K562 (cell line): ENCODE data around the gene PAAF1. TPM values are rescaled to one million over a fixed set of nuclear protein-coding genes. Genes with fewer than 3 reads are reported as not detected.

Experiments used
- ARID1B ChIP-seq: fragments of 450-650 bp; IDR thresholded peaks from 2 replicates; pipeline ENCODE4 v1.6.1; 2016; ENCODE audit warnings: antibody characterized with exemption, mild to moderate bottlenecking, inconsistent platforms
- ATF1 ChIP-seq, 2 experiments: fragments of 450-650 bp in 1 of 2; IDR thresholded peaks; 2 replicates each; pipeline ENCODE4 v1.6.1; 2016; ENCODE audit warnings: missing compliant biosample characterization in 1 of 2, missing genetic modification characterization in 1 of 2
- BCOR ChIP-seq: fragments of 450-650 bp; IDR thresholded peaks from 2 replicates; pipeline ENCODE4 v1.6.1; 2016
- CBX1 ChIP-seq: sonication (generic); IDR thresholded peaks from 2 replicates; pipeline ENCODE4 v1.6.1; 2016; ENCODE audit warnings: antibody characterized with exemption, low read depth, mild to moderate bottlenecking
- CCNT2 ChIP-seq: IDR thresholded peaks from 2 replicates; pipeline ENCODE4 v1.6.1; 2011; ENCODE audit warnings: borderline replicate concordance, low read depth, mild to moderate bottlenecking, moderate library complexity, mixed read lengths, low read length; ENCODE audit not compliant: insufficient read length; ENCODE audit errors: extremely low read depth
- FOSL1 ChIP-seq: fragments of 200-800 bp; sonication (Bioruptor generic); conservative IDR thresholded peaks from 2 replicates; pipeline ENCODE4 v1.6.1; 2016; ENCODE audit warnings: missing genetic modification characterization, missing compliant biosample characterization
- FOXK2 ChIP-seq, 2 experiments: fragments of 450-650 bp; IDR thresholded peaks in 1 of 2; conservative IDR thresholded peaks in 1 of 2; 2 replicates each; pipeline ENCODE4 v1.6.1; 2016; ENCODE audit warnings: low read depth in 2 of 2, mild to moderate bottlenecking in 1 of 2
- JUN ChIP-seq, 2 experiments: sonication (generic) in 1 of 2; formaldehyde crosslinking in 1 of 2; IDR thresholded peaks; 2 replicates each; pipeline versions ENCODE4 v1.6.1 to v1.8.0; 2012 to 2022; ENCODE audit warnings: borderline replicate concordance in 2 of 2, mild to moderate bottlenecking in 2 of 2, improper control_type of control experiment in 1 of 2, low read depth in 1 of 2, low read length in 1 of 2, missing genetic modification reagents in 1 of 2
- MAFG ChIP-seq: fragments of 450-650 bp; conservative IDR thresholded peaks from 2 replicates; pipeline ENCODE4 v1.6.1; 2016; ENCODE audit warnings: missing genetic modification characterization, missing compliant biosample characterization
- MAZ ChIP-seq, 2 experiments: fragments of 450-650 bp in 1 of 2; sonication (generic) in 1 of 2; formaldehyde crosslinking; IDR thresholded peaks in 1 of 2; conservative IDR thresholded peaks in 1 of 2; 2 replicates each; pipeline versions ENCODE4 v1.4.0 to v1.5.0; 2020; ENCODE audit warnings: mild to moderate bottlenecking in 1 of 2, missing genetic modification reagents in 1 of 2
- POLR2G ChIP-seq: fragments of 200-400 bp; formaldehyde crosslinking; IDR thresholded peaks from 2 replicates; pipeline ENCODE4 v1.6.1; 2017; ENCODE audit warnings: low read depth, mild to moderate bottlenecking, antibody characterized with exemption, low read length, moderate library complexity
- RAD21 ChIP-seq, 2 experiments: fragments of 250-450 bp in 1 of 2; fragments of 450-650 bp in 1 of 2; sonication (Bioruptor Pico) in 1 of 2; formaldehyde crosslinking in 1 of 2; IDR thresholded peaks in 1 of 2; conservative IDR thresholded peaks in 1 of 2; 2 replicates each; pipeline versions ENCODE4 v1.4.0 to v1.8.0; 2020 to 2022; ENCODE audit warnings: mild to moderate bottlenecking in 2 of 2, moderate library complexity in 1 of 2
- SRF ChIP-seq, 2 experiments: fragments of 250-450, 450-650 bp in 1 of 2; sonication (Bioruptor Pico) in 1 of 2; sonication (generic) in 1 of 2; formaldehyde crosslinking; IDR thresholded peaks; 2 replicates each; pipeline versions ENCODE4 v1.5.0 to v1.5.1; 2020 to 2022; ENCODE audit warnings: mild to moderate bottlenecking in 1 of 2, missing genetic modification reagents in 1 of 2
- ZKSCAN8 ChIP-seq: fragments of 200-800 bp; sonication (Bioruptor generic); IDR thresholded peaks from 2 replicates; pipeline ENCODE4 v1.6.1; 2016; ENCODE audit warnings: missing genetic modification characterization, missing compliant biosample characterization
- ZNF3 ChIP-seq: fragments of 250-450 bp; sonication (Bioruptor Pico); IDR thresholded peaks from 2 replicates; pipeline ENCODE4 v1.5.0; 2021; ENCODE audit warnings: mild to moderate bottlenecking, moderate library complexity
- ZNF354B ChIP-seq: fragments of 250-450 bp; sonication (Bioruptor Pico); IDR thresholded peaks from 2 replicates; pipeline ENCODE4 v1.4.0; 2020
- ZNF583 ChIP-seq: fragments of 250-450 bp; sonication (Bioruptor Pico); IDR thresholded peaks from 2 replicates; pipeline ENCODE4 v1.4.0; 2020
- ZSCAN32 ChIP-seq: fragments of 450-650 bp; formaldehyde crosslinking; IDR thresholded peaks from 2 replicates; pipeline ENCODE4 v1.4.0; 2020; ENCODE audit warnings: mild to moderate bottlenecking, moderate library complexity
- polyA plus RNA-seq, 8 experiments: library from polyadenylated mRNA; depleted of rRNA in 4 of 8; stranded (reverse) in 5 of 8; unstranded in 3 of 8; fragments of >200 nt; fragmentation: Nextera tagmentation in 2 of 8; fragmentation: Illumina TruSeq in 1 of 8; extraction: Ambion mirVana in 2 of 8; extraction: Trizol in 1 of 8; gene quantifications; 2 replicates each; pipeline versions ENCODE4 v1.2.1 to v1.2.3, GENCODE V29; 2011 to 2014; ENCODE audit warnings: inconsistent platforms in 1 of 8, missing spikeins in 1 of 8
- total RNA-seq, 7 experiments: library from RNA; depleted of rRNA in 6 of 7; stranded (reverse); fragments of >200 nt in 6 of 7; fragmentation: Illumina TruSeq in 2 of 7; extraction: Trizol in 2 of 7; gene quantifications; 2 replicates each; pipeline versions ENCODE4 v1.2.1 to v1.2.3, GENCODE V29; 2011 to 2021; ENCODE audit warnings: low replicate concordance in 1 of 7
- TF ChIP-seq, protein P1 (sequence below): sonication (generic); formaldehyde crosslinking; IDR thresholded peaks from 2 replicates; pipeline ENCODE4 v1.8.0; 2022; ENCODE audit warnings: mild to moderate bottlenecking, missing genetic modification reagents, borderline replicate concordance
- TF ChIP-seq, protein P2 (sequence below): sonication (generic); formaldehyde crosslinking; IDR thresholded peaks from 2 replicates; pipeline ENCODE4 v1.9.0; 2022; ENCODE audit warnings: mild to moderate bottlenecking, missing genetic modification reagents
- TF ChIP-seq, protein P3 (sequence below): sonication (generic); formaldehyde crosslinking; IDR thresholded peaks from 2 replicates; pipeline ENCODE4 v1.8.0; 2022; ENCODE audit warnings: mild to moderate bottlenecking, missing genetic modification reagents
- TF ChIP-seq, protein P4 (sequence below): fragments of 450-650 bp; formaldehyde crosslinking; IDR thresholded peaks from 2 replicates; pipeline ENCODE4 v1.4.0; 2020; ENCODE audit warnings: mild to moderate bottlenecking, moderate library complexity

Gene PAAF1
- total and polyA plus RNA-seq, 9 of the 15 experiments (the other 6 are each of a cell fraction or from before 2014, with no cell fraction given), result 13.5 to 78.6 (median 23.3) TPM

DNA sequence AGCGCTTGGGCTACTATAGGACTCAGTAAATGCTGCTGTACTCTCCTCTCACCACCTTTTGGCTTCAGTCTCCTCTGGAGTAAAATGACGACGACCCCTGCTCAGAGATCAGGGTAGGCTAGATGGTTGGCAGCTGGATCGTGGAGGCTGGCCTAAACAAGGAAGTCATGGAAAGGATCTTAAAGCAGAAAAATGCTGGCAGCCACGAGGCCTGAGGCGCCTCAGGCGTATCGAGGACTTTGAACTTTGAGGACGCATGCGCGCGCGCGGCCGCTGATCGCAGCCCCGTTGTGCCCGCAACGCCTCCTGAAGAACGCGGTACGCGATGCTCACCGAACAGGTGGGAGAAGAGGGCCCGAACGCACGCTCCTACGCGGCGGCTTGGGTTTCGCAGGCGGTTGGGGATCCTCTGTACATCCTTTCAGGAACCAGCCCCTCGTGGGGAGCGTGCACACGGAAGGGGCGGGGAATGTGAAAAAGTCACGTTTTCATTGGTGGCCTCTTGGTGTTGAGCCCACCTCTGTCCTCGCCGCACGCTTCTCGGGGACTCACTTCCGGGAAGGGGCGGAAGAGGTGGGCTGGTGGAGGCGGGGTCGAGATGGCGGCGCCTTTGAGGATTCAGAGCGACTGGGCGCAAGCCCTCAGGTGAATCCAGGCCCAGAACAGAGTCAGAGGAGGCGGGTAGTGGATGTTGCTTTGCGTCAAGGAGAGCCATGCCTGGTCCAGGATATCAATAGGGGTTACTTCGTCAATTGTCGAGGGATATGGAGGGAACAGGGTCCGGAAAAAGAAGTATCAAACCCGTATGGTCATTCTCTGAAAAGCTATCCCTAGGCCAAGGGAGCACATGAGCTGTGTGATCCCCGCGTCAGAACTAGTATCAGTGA, at the start of gene PAAF1, which contains the start of gene COA4 (continued):
- TF ChIP-seq JUN (IDR thresholded peaks at IDR 0.05; ENCODE audit: borderline replicate concordance, low read depth, low read length), result no peak
- peak; percentile 84; the same call in 1 of the 2 replicates for TF ChIP-seq JUN (CRISPR knock-in tag; IDR thresholded peaks at IDR 0.05; ENCODE audit: borderline replicate concordance)
- TF ChIP-seq FOXK2 (conservative IDR thresholded peaks at IDR 0.05 in 1 of 2, IDR thresholded peaks at IDR 0.05 in 1 of 2; ENCODE audit: low read depth in 2 of 2), result peak; percentile 64 to 73; a peak in 3 of 4 replicates
- TF ChIP-seq BCOR, result peak; percentile 12; the same call in 1 of the 2 replicates
- TF ChIP-seq MAFG (tag), result no peak
- no peak for TF ChIP-seq ZNF3 (CRISPR knock-in tag)
- TF ChIP-seq CBX1, result no peak
- no peak for TF ChIP-seq FOSL1 (tag)
- TF ChIP-seq, protein P1, sequence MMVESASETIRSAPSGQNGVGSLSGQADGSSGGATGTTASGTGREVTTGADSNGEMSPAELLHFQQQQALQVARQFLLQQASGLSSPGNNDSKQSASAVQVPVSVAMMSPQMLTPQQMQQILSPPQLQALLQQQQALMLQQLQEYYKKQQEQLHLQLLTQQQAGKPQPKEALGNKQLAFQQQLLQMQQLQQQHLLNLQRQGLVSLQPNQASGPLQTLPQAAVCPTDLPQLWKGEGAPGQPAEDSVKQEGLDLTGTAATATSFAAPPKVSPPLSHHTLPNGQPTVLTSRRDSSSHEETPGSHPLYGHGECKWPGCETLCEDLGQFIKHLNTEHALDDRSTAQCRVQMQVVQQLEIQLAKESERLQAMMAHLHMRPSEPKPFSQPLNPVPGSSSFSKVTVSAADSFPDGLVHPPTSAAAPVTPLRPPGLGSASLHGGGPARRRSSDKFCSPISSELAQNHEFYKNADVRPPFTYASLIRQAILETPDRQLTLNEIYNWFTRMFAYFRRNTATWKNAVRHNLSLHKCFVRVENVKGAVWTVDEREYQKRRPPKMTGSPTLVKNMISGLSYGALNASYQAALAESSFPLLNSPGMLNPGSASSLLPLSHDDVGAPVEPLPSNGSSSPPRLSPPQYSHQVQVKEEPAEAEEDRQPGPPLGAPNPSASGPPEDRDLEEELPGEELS (CRISPR knock-in tag), result peak; percentile 22; the same call in 1 of the 2 replicates
- TF ChIP-seq, protein P2, sequence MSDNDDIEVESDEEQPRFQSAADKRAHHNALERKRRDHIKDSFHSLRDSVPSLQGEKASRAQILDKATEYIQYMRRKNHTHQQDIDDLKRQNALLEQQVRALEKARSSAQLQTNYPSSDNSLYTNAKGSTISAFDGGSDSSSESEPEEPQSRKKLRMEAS (CRISPR knock-in tag), result peak; percentile 99
- no peak for TF ChIP-seq ZNF354B (CRISPR knock-in tag)
- TF ChIP-seq RAD21 (CRISPR knock-in tag; conservative IDR thresholded peaks at IDR 0.05 in 1 of 2, IDR thresholded peaks at IDR 0.05 in 1 of 2), result no peak
- peak in 1 of 2 experiments; percentile 28; a peak in 1 of 4 replicates for TF ChIP-seq SRF (CRISPR knock-in tag; IDR thresholded peaks at IDR 0.05)
- TF ChIP-seq POLR2G, result peak; percentile 95
- TF ChIP-seq, protein P3, sequence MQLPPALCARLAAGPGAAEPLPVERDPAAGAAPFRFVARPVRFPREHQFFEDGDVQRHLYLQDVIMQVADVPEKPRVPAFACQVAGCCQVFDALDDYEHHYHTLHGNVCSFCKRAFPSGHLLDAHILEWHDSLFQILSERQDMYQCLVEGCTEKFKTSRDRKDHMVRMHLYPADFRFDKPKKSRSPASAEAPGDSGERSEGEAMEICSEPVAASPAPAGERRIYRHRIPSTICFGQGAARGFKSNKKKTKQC (CRISPR knock-in tag), result peak; percentile 89
- TF ChIP-seq ZNF583 (CRISPR knock-in tag), result peak; percentile 67; the same call in 1 of the 2 replicates
- TF ChIP-seq ZSCAN32 (CRISPR knock-in tag), result no peak
- TF ChIP-seq, protein P4, sequence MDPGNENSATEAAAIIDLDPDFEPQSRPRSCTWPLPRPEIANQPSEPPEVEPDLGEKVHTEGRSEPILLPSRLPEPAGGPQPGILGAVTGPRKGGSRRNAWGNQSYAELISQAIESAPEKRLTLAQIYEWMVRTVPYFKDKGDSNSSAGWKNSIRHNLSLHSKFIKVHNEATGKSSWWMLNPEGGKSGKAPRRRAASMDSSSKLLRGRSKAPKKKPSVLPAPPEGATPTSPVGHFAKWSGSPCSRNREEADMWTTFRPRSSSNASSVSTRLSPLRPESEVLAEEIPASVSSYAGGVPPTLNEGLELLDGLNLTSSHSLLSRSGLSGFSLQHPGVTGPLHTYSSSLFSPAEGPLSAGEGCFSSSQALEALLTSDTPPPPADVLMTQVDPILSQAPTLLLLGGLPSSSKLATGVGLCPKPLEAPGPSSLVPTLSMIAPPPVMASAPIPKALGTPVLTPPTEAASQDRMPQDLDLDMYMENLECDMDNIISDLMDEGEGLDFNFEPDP (CRISPR knock-in tag), result no peak
- TF ChIP-seq ARID1B, result no peak; the same call in 1 of the 2 replicates
- TF ChIP-seq ZKSCAN8 (CRISPR knock-in tag), result no peak
- no peak for TF ChIP-seq ATF1 (CRISPR knock-in tag; IDR thresholded peaks at IDR 0.05)
- TF ChIP-seq ATF1 (tag; IDR thresholded peaks at IDR 0.05), result peak; percentile 85
- TF ChIP-seq CCNT2, result peak; percentile 51
- peak; percentile 81 to 85 for TF ChIP-seq MAZ (CRISPR knock-in tag; conservative IDR thresholded peaks at IDR 0.05 in 1 of 2, IDR thresholded peaks at IDR 0.05 in 1 of 2)
